Esophagus squamous epithelium (tissue), 4 donors: ENCODE measurements around the gene MBNL1.

Experiments
- POLR2A ChIP-seq, 4 donors: fragments of 450-650 bp; IDR thresholded peaks; one replicate each; pipeline ENCODE4 v1.6.1; 2017; ENCODE audit warnings: antibody characterized with exemption in 4 of 4, mild to moderate bottlenecking in 4 of 4, moderate library complexity in 3 of 4
- TF ChIP-seq, protein P1 (sequence below), 6 experiments: fragments of 450-650 bp in 4 of 6; fragments of 200-600 bp in 2 of 6; sonication (generic) in 2 of 6; IDR thresholded peaks; one replicate each; pipeline ENCODE4 v1.5.1; 2016 to 2019; ENCODE audit warnings: antibody characterized with exemption in 6 of 6, mild to moderate bottlenecking in 4 of 6, moderate library complexity in 4 of 6

DNA sequence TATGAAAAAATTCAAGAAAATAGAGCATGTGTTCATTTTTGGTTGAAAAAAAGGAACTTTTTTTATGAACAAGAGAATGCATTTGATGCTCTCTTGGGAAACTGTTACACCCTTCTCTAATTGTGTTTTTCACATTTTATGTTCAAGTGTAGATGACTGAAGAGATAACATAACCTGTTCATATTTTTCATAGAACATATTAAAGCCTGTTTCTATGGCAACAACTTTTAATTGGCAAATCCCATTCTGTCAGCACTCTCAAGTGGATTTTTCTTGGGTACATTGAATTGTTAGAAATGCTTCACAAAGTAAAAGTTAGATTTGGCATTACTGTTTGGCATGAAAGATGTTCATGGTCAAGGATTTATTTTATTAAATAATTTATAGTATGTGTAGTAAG is 117.5 kb downstream of the MBNL1 start:
- TF ChIP-seq, protein P1, sequence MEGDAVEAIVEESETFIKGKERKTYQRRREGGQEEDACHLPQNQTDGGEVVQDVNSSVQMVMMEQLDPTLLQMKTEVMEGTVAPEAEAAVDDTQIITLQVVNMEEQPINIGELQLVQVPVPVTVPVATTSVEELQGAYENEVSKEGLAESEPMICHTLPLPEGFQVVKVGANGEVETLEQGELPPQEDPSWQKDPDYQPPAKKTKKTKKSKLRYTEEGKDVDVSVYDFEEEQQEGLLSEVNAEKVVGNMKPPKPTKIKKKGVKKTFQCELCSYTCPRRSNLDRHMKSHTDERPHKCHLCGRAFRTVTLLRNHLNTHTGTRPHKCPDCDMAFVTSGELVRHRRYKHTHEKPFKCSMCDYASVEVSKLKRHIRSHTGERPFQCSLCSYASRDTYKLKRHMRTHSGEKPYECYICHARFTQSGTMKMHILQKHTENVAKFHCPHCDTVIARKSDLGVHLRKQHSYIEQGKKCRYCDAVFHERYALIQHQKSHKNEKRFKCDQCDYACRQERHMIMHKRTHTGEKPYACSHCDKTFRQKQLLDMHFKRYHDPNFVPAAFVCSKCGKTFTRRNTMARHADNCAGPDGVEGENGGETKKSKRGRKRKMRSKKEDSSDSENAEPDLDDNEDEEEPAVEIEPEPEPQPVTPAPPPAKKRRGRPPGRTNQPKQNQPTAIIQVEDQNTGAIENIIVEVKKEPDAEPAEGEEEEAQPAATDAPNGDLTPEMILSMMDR (IDR thresholded peaks at IDR 0.05): no peak
- no peak for TF ChIP-seq POLR2A (IDR thresholded peaks at IDR 0.05)
